Stimulated activated CD4-positive, alpha-beta T cell treated with anti-CD3 and anti-CD28 coated beads, TNF-alpha, amount 100 ng/mL, for 1 hour (primary cell): ENCODE measurements around the gene RAB1A.
A peak's percentile ranks its signal among the peaks of the same experiment; 100 is the strongest.

Experiments
- DNase-seq, 3 donors: peaks; one replicate each; pipeline ENCODE4 v3.0.0-alpha.2; 2020; ENCODE audit warnings: low read depth in 3 of 3, low spot score in 1 of 3

The RAB1A gene

DNA sequence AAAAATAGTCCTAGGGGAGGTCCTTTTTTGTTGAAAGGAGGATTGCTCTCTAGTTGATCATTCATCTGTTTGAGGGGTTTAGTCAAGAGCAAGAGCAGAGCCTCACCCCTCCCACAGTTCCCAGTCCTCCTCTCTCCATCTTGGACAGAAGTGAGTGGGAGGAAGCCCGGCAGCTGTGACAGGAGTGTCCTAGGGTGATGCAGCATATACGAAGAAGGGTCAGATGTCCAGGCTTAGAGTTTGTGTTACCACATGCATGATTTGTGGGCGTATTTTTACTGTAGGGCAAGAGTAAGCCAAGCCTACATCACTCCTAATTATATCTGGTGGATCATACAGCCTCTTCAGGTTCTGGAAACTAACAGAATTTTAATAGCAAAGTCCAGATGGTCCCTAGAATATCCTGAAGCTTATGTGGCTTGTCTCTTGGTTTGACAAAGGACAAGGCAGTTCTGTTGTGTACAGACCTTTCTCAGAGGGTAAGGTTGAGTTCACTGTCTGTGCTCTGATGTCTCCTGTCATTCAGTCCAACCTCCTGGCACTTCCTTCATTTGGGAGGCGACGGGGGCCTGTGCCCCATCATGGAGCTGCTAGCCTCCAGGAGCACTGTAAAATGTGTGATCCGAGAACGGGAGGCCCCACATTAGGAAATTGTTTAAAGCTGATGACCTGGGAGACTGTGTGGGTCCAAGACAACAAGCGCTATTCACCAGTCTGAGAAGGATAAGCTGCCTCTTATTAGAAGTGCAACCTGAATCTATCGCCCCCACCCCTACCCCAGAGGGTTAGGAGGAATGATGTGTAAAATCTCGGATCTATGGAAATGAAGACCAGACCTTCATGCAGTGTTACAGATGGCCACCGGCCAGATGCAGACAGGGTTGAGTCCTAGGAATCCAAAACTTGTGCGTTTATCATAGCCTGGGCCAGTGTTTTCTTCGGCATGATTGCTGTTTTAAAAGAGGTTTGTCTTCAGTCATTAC is 66.8 kb downstream of the RAB1A start:
- no peak for DNase-seq

DNA sequence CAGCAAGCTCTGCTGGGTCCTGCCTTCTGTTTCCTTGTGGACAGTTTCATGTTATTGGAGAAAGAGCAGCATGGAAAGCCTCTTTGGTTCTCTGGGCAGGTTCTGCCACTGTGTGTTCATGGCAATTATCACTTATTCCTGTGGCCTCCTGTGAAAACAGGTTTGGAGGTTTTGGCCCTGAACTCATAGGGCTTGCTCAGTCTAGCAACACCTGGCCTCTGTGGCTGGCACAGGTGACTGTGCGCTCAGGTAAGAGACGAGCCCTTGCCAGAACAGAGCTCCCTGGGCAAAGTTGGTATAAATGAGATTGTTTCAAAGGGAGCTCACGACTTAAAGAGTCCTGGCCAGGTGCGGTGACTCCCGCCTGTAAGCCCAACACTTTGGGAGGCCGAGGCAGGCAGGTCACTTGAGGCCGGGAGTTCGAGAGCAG is 68.0 kb downstream of the RAB1A start:
- DNase-seq, result no peak

DNA sequence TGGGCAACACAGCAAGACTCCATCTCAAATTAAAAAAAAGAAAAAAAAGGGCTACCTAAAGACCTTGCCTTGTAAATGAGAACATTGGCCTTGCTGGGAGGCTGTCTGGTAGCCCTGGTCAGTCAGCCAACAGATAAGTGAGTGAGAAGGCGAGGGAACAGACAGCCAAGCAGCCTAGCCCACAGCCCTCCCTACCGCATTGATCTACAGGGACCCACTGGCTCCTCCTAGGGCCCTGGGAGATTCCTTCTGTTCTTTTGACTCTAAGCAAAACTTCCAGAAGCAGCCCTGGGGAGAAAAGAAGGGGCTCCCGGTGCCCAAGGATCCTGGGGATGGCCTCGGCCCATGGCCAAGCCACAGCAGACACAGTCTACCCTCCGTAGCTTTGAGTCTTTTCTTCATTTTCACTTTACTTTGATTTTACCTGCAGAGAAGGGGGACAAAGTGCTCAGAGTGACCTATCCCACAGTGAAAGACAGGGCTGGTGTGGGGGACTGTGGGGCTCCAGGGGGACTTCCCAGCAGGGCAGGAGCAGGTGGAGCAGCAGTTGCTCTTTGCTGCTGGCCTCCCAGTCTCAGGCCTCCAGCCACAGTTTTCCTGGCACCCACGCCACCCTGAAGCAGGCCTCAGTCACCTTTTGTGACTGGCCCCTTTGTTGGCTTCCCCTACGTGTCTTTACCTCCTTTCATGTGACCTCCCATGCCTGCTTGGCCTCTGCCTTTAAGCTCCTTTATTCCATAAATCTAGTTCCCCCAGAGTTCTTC is 68.6 kb downstream of the RAB1A start:
- DNase-seq, result no peak

DNA sequence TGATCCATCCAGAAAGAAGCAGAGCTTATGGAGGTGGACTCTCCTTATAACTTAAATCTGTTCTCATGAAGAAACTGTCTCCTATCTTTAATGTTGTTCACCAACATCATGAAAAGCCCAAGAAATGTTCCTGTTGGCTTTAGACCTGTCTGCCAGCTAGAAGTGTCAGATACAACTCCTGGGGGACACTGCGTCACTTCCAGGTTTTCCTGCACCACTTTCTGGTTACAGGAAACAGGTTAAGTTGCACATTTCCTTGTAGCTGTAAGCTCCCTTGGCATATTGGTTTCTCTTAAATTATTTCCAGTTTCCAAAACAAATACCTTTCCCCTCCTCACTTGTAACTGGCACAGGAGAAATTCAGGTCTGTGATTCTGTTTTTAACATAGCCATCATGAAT is 70.8 kb downstream of the RAB1A start:
- no peak for DNase-seq

DNA sequence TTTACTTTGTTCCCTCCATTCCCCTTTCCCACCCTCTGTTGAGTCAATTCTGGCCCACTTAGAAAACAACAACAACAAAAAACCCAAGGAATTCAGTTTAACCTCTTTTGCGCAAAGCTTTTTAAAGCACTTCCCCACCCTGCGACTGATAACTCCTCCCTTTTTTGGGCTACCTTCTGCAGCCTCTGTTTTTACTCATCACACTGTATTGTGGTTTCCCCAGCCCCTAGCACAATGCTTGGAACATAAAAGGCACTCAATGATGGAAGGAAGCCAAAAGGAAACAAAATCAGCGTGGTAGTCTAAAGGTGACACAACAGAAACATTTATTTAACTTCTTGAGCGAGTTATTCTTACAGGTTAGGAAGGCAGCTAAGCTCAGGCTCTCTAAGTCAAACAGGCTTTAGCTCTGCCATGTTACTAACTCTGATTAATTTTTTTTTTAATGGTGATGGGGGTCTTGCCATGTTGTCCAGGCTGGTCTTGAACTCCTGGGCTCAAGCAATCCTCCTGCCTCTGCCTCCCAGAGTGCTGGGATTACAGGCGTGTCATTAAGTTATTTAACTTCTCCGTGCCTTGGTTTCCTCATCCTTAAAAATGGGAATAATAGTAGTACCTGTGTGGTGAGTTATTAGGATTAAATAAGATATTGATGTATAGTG is 72.4 kb downstream of the RAB1A start:
- DNase-seq, result peak in 2 of 3 donors; percentile 27 to 31

DNA sequence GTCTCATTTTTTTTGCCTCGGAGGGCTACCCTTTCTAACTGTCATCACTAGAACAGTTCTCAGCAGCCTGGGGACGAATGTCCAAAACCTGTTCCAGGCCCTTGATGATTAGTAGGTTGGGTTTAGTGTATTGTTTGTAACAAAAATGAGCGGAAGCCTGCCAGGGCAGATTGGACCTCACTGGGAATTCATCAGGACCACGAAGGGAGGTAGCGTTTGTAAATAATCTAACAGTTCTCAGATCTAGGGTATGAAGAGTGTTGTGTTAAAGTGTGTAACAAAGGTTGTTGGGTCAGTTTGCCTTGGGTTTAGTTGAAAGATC is 72.9 kb downstream of the RAB1A start:
- no peak for DNase-seq

DNA sequence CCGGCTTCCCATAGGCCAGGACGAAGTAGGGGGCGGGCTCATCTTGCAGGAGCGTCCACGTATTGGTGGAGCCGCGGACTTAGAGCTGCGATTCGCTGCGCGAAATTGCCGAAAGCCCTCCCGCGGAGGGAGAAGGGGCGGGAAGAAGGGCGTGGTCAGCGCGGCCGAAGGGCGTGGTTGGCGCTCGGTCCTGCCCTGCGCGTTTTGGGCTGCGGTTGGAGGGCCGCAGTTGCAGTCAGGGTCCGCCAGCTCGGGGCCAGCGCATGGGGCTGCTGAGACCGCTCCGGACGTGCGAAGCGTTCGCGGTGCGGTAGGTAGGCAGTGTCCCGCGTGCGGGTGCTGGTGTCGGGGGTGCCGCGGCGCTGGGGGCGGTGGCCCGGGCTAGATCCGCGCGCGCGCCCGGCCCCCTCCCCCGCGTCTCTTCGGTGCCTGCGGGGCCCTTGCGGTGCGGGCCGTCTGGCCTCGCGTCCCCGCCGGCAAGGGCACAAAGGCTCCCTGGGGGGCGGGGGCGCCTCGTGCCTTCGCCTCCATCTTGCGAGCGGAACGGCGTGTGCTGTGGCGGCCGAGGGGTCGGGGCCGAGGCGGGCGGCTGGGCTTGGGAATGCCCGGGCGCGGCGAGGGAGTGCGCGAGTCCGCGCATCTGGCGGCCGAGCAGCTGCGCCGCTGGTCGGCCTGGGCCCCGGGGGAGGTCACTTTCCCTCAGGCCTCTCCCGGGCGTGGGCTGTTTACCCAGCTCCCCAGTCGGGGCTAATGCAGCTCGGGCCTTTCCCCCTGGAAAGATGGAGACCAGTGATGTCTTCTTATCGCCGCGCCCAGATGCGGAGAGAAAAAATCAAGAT is 73.5 kb downstream of the RAB1A start, which contains the start of gene CEP68:
Gene CEP68 (plus strand): TSS at position 202 of the 839 bp plus-strand sequence. CDS start 13,029 bp downstream, outside the sequence.
- peak; percentile 86 to 92 (median 91) for DNase-seq

DNA sequence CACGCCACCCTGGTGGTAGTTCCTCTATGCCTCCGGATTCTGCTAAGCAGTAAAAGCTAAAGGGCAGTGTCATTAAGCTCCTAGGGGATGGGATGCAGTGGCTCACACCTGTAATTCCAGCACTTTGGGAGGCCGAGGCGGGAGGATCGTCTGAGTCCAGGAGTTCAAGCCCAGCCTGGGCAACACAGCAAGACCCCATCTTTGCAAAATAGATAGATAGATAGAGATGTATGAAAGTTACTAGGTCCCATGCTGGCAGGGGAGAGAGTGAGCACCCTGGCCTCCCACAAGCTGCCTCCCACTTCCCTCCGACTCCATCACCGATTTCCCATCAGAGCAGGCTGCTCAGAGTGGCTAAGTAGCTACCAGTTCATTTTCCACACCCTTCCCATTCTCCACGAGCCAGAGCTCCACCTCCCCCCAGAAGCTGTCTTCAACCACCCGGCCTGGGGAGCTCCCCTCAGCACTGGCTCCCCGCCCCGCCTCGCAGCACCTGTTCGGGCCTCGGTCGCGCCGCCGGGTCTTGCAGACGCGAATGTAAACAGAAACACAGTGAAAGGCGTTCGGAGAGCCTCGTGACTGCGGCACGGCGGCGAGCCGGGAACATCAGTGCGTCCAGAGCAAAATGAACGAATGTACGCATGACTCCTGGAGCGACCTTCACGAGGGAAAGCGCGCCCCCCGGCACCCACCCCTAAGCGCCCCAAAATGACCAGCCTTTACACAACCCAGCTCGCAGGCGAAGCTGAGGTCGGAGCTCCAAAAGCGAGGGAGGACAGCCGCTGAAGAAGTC is 74.3 kb downstream of the RAB1A start:
- DNase-seq, result no peak

DNA sequence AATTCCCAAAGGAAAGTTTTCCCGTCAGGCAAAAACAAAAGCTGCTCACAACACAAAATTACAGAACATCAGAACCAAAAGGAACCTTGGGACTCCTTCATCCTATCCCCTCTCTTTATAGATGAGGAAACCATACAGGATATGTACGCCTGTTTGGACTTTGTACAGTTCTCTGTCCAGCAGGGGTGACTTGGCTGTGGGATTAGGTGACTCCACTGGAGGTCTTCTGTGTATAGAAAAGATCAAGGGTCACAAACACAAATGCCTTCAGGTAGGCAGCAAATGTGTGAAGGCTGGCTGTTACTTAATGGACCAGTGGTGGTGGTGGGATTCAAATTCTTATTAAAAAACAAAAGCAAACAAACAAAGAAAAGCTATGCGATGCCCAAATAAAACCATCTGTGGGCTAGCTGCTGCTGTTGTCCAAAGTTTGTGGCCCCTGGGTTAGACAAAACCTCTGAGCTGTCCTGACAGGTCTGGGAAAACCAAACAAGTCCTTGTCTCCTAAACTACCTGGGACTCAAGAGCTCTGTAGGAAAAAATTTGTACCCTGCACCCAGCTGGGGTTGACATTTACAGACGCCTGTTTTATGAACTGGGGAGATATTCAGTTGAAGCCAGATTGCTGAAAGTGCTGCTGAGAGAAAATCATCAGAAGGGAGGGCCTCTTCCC is 75.0 kb downstream of the RAB1A start:
- DNase-seq, result no peak

DNA sequence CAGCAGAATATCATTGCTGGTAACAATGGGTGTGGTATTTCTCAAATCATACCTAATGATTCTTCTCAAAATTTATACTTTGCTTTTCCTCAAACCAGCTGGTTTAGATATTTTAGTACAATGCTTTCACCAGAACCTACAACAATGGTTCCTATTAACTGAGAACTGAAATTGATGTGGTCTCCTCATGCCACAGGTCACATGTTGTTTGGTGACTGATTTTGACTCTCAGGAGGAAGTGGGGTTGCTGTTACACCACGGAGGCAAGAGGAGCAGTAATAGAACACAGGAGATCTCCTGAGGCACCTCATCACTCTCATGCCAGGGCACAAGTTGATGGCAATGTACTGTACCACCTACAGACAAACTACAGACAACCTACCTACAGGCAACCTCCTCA is 76.7 kb downstream of the RAB1A start:
- DNase-seq, result no peak

DNA sequence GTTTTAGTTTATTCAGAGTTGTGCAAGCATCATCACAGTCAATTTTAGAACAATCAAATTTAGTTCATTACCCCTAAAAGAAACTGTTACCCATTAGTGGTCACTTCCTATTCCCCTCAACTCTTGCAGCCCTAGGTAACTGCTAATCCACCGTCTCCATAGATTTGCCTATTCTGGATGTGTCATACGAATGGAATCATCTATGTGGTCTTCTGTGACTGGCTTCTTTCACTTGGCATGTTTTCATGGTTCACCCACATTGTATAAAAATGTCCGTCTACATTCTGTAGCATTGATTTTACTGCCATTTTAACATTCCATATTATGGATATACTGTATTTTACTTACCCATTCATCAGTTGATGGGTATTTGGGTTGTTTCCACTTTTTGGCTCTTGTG is 79.0 kb downstream of the RAB1A start:
- no peak for DNase-seq

DNA sequence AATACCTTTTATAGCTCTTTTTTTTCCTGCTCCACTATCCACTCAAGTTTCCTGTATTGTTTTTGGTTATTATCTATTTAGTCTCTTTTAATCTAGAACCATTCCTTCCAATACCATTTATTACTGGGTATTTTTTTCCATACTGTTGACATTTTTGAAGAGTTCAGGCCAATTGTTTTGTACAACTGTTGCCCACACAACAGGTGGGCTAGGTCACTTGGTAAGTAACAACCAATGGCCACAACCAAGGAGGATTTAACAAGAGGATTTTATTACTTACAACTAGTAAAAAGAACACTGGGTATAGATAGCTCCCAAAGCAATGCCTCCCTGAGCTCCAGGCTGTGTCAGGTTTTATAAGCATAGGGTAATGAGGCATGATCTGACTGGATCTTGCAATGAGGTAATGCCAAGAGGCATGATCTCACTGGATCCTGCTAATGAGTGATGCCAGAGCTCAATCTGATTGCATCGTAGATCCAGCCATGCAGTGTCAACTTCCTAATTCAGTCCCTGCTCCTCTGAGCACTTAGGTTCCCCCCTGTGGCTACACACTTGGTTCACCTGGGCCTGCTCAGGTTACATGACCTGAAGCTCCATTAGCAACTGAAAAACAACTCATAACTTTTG is 80.8 kb downstream of the RAB1A start:
- no peak for DNase-seq

DNA sequence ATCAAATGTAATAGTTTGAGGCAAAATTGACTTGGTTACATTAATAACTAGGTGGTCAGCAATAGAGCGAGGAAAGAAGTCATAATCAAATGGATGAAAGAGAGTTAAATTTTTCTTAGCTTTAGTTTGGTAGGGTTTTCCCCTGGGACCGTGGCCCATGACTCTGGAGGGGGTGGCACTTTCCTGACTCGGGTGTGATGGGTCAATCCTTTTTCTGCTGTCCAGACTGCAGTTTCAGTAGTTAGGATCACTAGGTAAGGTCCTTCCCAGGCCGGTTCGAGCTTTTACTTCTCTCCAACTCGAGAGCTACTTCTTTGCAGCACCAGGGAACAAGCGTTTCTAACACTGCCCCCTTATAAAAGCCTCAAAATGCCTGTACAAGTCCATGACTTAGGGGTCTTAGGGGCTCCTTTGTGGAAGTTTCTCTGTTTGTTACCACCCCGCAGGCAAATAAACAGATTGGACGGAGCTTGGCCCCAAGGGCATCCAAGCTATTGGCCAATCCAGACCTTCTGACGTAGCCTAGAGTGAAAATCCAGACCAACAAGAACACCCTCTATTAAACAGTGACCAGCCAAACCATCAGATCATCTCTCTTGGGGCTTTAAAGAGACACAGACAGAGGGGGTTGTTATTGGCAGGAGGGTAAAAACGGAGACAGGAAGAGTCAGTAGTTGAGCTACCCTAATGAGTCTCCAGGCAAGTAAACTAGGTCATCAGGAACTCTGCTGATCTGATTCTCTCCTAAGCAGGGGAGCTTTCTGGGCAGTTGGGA is 83.1 kb downstream of the RAB1A start:
- DNase-seq, result no peak

DNA sequence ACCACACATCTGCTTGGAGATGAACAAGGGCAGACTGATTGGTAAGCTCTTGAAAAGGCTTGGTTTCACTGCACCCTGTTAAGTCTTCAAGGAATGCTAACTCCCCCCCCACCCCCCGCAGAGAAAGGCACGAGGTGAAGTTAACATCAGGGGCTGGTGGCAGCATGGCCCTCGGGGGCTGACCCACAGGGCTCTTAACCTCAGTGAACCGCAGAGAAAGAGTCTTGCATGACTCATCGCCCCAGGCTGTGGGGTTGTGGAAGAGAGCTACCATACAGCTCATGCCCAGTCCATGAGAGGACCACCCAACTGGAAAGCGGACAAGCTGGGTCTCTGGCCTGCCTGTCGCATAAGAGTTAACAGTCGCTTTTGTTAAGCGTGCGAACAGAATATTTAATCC is 84.3 kb downstream of the RAB1A start:
- no peak for DNase-seq

DNA sequence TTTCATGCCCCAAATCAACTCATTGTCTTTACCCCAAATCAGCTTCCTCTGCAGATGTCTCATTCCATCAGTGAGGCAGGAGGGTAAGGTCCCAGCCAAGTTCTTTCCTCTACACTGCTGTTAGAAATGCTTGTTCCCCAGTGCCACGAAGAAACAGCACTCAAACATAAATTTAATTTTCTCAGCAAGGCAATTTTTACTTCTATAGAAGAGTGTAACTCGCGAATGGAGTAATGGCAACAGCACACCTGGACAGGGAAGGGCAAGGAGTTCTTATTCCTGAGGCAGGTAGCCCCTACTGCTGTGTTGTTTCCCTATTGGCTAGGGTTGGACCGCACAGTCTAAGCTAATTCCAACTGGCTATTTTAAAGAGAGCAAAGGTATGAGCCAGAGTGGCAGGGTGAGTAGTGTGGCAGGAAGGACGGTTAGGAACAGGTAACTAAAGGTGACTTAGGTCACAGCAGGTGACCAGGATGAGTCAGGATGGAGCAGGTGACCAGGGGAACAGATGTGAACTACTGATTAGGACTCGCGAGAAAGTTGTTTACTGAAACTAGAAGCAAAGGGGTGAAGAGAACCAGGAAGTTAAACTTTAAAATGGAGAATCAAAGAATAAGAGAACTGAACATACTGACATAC is 85.7 kb downstream of the RAB1A start:
- DNase-seq, result no peak

DNA sequence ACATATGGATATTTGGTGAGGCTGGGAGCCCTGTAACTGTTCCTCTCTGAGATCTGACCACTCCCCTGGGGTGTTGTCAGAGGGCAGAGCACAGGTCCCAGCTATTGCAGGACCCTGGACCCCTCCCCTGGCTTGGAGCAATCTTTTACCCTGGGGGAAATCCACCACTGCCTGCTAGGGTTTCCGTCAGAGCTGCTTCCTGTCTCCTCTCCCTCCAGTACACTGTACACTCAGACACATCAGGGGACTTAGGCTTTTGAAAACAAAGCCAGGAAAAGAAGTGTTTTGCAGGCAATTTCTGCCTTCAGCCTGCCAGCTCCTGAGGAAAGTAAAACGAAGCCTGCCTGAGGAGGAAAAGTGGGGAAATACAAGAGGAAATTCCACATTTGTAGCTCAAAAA is 86.9 kb downstream of the RAB1A start:
- DNase-seq, result no peak

DNA sequence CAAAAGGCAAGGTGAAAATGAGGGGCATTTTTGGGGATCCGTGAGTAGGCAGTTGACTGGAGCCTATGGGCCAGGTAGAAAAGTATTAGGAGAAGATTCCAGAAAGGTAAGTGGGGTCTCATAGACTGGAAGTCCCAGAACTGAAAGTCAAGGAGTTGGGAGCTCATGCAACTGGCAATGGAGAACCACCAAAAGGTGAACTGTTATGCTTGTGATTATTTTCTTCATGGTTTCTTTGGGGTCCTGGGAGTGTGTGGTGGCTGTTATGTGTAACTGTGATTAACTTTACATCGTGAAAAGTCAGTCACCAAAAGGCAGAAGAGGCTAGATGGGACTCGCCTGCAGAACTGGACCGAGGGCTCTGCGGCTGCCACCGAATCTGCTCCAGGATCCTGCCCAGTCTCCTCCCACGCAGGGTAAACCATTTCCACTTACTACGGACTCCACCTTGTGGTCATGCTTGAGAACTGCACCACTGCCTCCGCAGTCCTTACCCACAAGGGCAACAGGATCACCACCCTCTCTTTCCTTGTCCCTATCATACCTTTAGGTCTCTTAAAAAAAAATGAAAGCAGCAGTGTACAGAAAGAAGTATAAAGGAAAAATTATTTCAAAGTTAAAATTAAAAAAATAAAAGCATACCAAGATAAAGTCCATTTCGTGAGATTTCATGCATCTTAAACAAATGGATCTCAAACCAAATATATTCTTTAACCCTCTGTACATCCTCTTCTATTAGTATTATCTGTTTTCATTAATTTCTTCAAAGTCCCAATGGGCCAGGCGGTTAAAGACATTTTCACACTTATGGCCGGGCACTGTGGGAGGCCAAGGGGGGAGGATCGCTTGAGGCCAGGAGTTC is 89.3 kb downstream of the RAB1A start:
- DNase-seq, result peak; percentile 46 to 52 (median 48)
